HFF-Myc (cell line): ENCODE results near the gene CRYBG1.

Experiments used
- DNase-seq: peaks from one replicate; pipeline ENCODE4 v3.0.0-alpha.2; 2011; ENCODE audit warnings: low read depth; ENCODE audit errors: extremely low read depth
- H3K4me3 ChIP-seq: replicated peaks from 2 replicates; pipeline ENCODE4 v1.5.1; 2011; ENCODE audit warnings: low read depth, mild to moderate bottlenecking, control low read depth, low read length
- CTCF ChIP-seq: IDR thresholded peaks from 2 replicates; pipeline ENCODE4 v1.5.1; 2012; ENCODE audit warnings: mild to moderate bottlenecking, low read depth, low read length, control low read depth; ENCODE audit errors: missing control alignments

CRYBG1 gene

GRCh38 chr6:106599440-106599839 lies 238.9 kb downstream of the CRYBG1 start:
- TF ChIP-seq CTCF, result no peak
- DNase-seq, result no peak
- no peak overlapping the region for H3K4me3 ChIP-seq

GRCh38 chr6:106600329-106600728 lies 239.8 kb downstream of the CRYBG1 start:
- no peak for DNase-seq
- TF ChIP-seq CTCF, result no peak
- no peak overlapping the region for H3K4me3 ChIP-seq

GRCh38 chr6:106608080-106608668 lies 247.7 kb downstream of the CRYBG1 start:
- peak; percentile 50 for TF ChIP-seq CTCF
- H3K4me3 ChIP-seq, result no peak overlapping the region
- peak; percentile 32 for DNase-seq

- no peak overlapping the region for H3K4me3 ChIP-seq
- DNase-seq, result no peak
- peak; percentile 17 for TF ChIP-seq CTCF
Observed at GRCh38 chr6:106609699-106610098, 249.2 kb downstream of the CRYBG1 start.

GRCh38 chr6:106611030-106611429 lies 250.5 kb downstream of the CRYBG1 start:
- DNase-seq, result no peak
- TF ChIP-seq CTCF, result no peak

GRCh38 chr6:106612671-106613416 lies 252.3 kb downstream of the CRYBG1 start:
- TF ChIP-seq CTCF, result no peak
- no peak for DNase-seq
- H3K4me3 ChIP-seq, result no peak overlapping the region

More at GRCh38 chr6:106611030-106611429, 250.5 kb downstream of the CRYBG1 start:
- no peak overlapping the region for H3K4me3 ChIP-seq
